Keratinocyte (primary cell): ENCODE data around the gene TCHH.

Experiments used
- CTCF ChIP-seq, 3 experiments: IDR thresholded peaks in 1 of 3; conservative IDR thresholded peaks in 1 of 3; optimal IDR thresholded peaks in 1 of 3; 2 replicates in 2 of 3; 3 replicates in 1 of 3; pipeline versions ENCODE3 to v1.5.1; 2011; ENCODE audit warnings: low read length in 3 of 3, mild to moderate bottlenecking in 3 of 3, moderate library complexity in 2 of 3, control low read depth in 1 of 3, inconsistent platforms in 1 of 3; ENCODE audit not compliant: insufficient read depth in 2 of 3; ENCODE audit errors: extremely low read depth in 1 of 3
- EZH2 ChIP-seq: IDR thresholded peaks from one replicate; pipeline ENCODE4 v1.6.1; 2012; ENCODE audit warnings: inconsistent platforms, mild to moderate bottlenecking, low read length, moderate library complexity

DNA sequence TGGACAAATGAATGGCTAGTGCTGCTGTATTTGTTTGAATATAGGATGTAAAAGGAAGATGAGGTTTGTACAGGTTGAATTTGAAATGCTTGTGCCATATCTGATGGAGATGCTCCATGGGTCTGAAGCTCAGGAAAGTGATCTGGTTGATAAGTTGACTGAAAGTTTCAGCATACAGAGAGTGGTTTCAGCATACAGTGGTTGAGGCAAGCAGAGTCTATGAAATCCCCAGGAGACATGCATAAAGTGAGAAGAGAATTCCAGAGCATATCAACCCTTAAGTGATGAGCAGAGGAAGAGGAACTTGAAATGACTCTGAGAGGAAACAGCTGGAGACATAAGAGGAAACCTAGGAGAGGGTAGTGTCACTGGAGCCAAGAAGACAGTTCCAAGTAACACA is 48.1 kb downstream of the TCHH start:
- TF ChIP-seq CTCF (optimal IDR thresholded peaks at IDR 0.05 in 1 of 3, IDR thresholded peaks at IDR 0.05 in 1 of 3, conservative IDR thresholded peaks at IDR 0.05 in 1 of 3; ENCODE audit: extremely low read depth in 1 of 3, insufficient read depth in 2 of 3, low read length in 3 of 3) (no peak), EZH2 (no peak)
